B cell (primary cell): Measurements from ENCODE around the gene SLTM. TPM values are rescaled to one million over a fixed set of nuclear protein-coding genes. Genes with fewer than 3 reads are reported as not detected.

ENCODE experiments used
- ATAC-seq: fragments of 200-7000 bp; cut with Tn5 transposase; one replicate; pipeline ENCODE4 v1.10.0; 2021; ENCODE audit warnings: low read depth, mild to moderate bottlenecking, moderate number of reproducible peaks, moderate library complexity
- CTCF ChIA-PET: fragments of 350-600 bp; sonication (Branson Sonifier 250); formaldehyde crosslinking; loops from one replicate; lab custom pipeline; 2021; ENCODE audit warnings: antibody characterized with exemption, inconsistent platforms; lab: Charles Lee
- POLR2A ChIA-PET: fragments of 350-600 bp; sonication (Branson Sonifier 250); formaldehyde crosslinking; loops from one replicate; lab custom pipeline; 2021; ENCODE audit warnings: antibody characterized with exemption; lab: Charles Lee
- DNase-seq: peaks from one replicate; pipeline ENCODE4 v3.0.0; 2013
- H2AFZ ChIP-seq: 2 replicates; pipeline ENCODE4 v1.6.1; 2012; ENCODE audit warnings: mild to moderate bottlenecking, low read depth, low read length; ENCODE audit not compliant: insufficient read depth, poor library complexity, severe bottlenecking
- H3K27ac ChIP-seq, 2 donors: 1 replicate in 1 of 2; 2 replicates in 1 of 2; pipeline ENCODE4 v1.5.1; 2012 to 2013; ENCODE audit warnings: low read length in 2 of 2, mild to moderate bottlenecking in 2 of 2, moderate library complexity in 1 of 2
- H3K27me3 ChIP-seq, 4 experiments: fragments of 200-600 bp in 1 of 4; sonication (generic) in 1 of 4; replicated peaks in 1 of 4; 1 replicate in 2 of 4; 2 replicates in 2 of 4; pipeline versions ENCODE4 v1.6.1 to v1.7.0; 2013 to 2016; ENCODE audit warnings: low read length in 3 of 4, mild to moderate bottlenecking in 2 of 4, mixed read lengths in 1 of 4, moderate library complexity in 1 of 4; ENCODE audit not compliant: insufficient read depth in 4 of 4, control insufficient read depth in 3 of 4; ENCODE audit errors: control extremely low read depth in 1 of 4
- H3K36me3 ChIP-seq, 2 experiments: replicated peaks in 1 of 2; 1 replicate in 1 of 2; 2 replicates in 1 of 2; pipeline versions ENCODE4 v1.6.1 to v1.7.1; 2013; ENCODE audit warnings: low read length in 1 of 2; ENCODE audit not compliant: insufficient read depth in 2 of 2, control insufficient read depth in 1 of 2; ENCODE audit errors: control extremely low read depth in 1 of 2, extremely low read depth in 1 of 2
- H3K4me1 ChIP-seq, 2 donors: fragments of 200-600 bp in 1 of 2; sonication (generic) in 1 of 2; 1 replicate in 1 of 2; 2 replicates in 1 of 2; pipeline versions ENCODE4 v1.5.1 to v1.6.1; 2013 to 2017; ENCODE audit warnings: low read length in 2 of 2; ENCODE audit not compliant: control insufficient read depth in 2 of 2, insufficient read depth in 2 of 2
- H3K4me2 ChIP-seq: replicated peaks from 2 replicates; pipeline ENCODE3; 2012; ENCODE audit warnings: mild to moderate bottlenecking, low read depth, low read length; ENCODE audit not compliant: poor library complexity, severe bottlenecking
- H3K4me3 ChIP-seq, 5 experiments: fragments of 200-600 bp in 1 of 5; sonication (generic) in 1 of 5; 1 replicate in 3 of 5; 2 replicates in 2 of 5; pipeline versions ENCODE4 v1.5.1 to v1.7.0; 2011 to 2016; ENCODE audit warnings: low read length in 4 of 5, mild to moderate bottlenecking in 4 of 5, low read depth in 2 of 5, control low read depth in 1 of 5, moderate library complexity in 1 of 5; ENCODE audit not compliant: insufficient read depth in 1 of 5; ENCODE audit errors: control extremely low read depth in 1 of 5, extremely low read depth in 1 of 5
- H3K79me2 ChIP-seq: fragments of 200-600 bp; sonication (generic); one replicate; pipeline ENCODE4 v1.6.0; 2016; ENCODE audit warnings: low read length; ENCODE audit not compliant: control insufficient read depth, insufficient read depth
- H3K9ac ChIP-seq: fragments of 200-600 bp; sonication (generic); 2 replicates; pipeline ENCODE4 v1.6.1; 2017; ENCODE audit warnings: mild to moderate bottlenecking, low read length, moderate library complexity
- H3K9me3 ChIP-seq, 3 donors: one replicate each; pipeline versions ENCODE4 v1.6.1 to v1.7.1; 2013; ENCODE audit warnings: low read length in 2 of 3; ENCODE audit not compliant: control insufficient read depth in 2 of 3, insufficient read depth in 1 of 3; ENCODE audit errors: control extremely low read depth in 1 of 3
- H4K20me1 ChIP-seq: 2 replicates; pipeline ENCODE4 v1.6.0; 2012; ENCODE audit warnings: mild to moderate bottlenecking, low read length; ENCODE audit not compliant: insufficient read depth, control insufficient read depth, poor library complexity, severe bottlenecking
- H3K27ac Mint-ChIP-seq: one replicate; pipeline ENCODE4 v1.8.0; 2021; ENCODE audit warnings: mixed read lengths
- H3K27me3 Mint-ChIP-seq: one replicate; pipeline ENCODE4 v1.8.0; 2021; ENCODE audit warnings: mixed read lengths
- H3K4me1 Mint-ChIP-seq: one replicate; pipeline ENCODE4 v1.8.0; 2021; ENCODE audit warnings: mixed read lengths
- H3K4me3 Mint-ChIP-seq: one replicate; pipeline ENCODE4 v1.8.0; 2021; ENCODE audit warnings: mixed read lengths
- H3K9me3 Mint-ChIP-seq: one replicate; pipeline ENCODE4 v1.8.0; 2022; ENCODE audit warnings: mixed read lengths; ENCODE audit not compliant: insufficient read depth
- CTCF ChIP-seq: fragments of 200-600 bp; IDR thresholded peaks from one replicate; pipeline ENCODE4 v1.8.0; 2022; ENCODE audit warnings: antibody characterized with exemption, mild to moderate bottlenecking
- EZH2 ChIP-seq: IDR thresholded peaks from 2 replicates; pipeline ENCODE4 v1.6.1; 2012; ENCODE audit warnings: borderline replicate concordance, low read depth, mild to moderate bottlenecking, moderate library complexity, low read length; ENCODE audit not compliant: insufficient read depth, poor library complexity, severe bottlenecking
- whole genome bisulfite sequencing: methylation state at CpG from one replicate; pipeline ENCODE4 v1.1.5; 2013; ENCODE audit warnings: missing lambda C conversion rate; ENCODE audit not compliant: insufficient coverage; 5-methylcytosine and 5-hydroxymethylcytosine counted together
- intact Hi-C: fragments of 100-400 bp; cut with micrococcal nuclease; formaldehyde crosslinking; loops from one replicate; pipeline ENCODE4 v1.10.0; 2022
- polyA plus RNA-seq: library from polyadenylated mRNA; depleted of rRNA; stranded (reverse); fragments of >200 nt; gene quantifications from 2 replicates; pipeline ENCODE4 v1.2.3, GENCODE V29; 2012
- total RNA-seq, 2 donors: library from RNA; stranded (reverse); fragments of 120-200 nt in 1 of 2; gene quantifications; 1 replicate in 1 of 2; 2 replicates in 1 of 2; pipeline versions ENCODE4 v1.2.3 to v1.2.4, GENCODE V29; 2013 to 2022

SLTM gene
- total and polyA plus RNA-seq, 2 donors (not counting 1 experiment from before 2014, with no cell fraction given) = 83.2 to 183 TPM

- TF ChIP-seq CTCF = no peak
- no peak for TF ChIP-seq EZH2
- peaks cover 18% of the 10 kb centered on the region for H3K4me1 Mint-ChIP-seq
- ATAC-seq (no peak), DNase-seq (no peak)
- Histone ChIP-seq H2AFZ (no peak overlapping the region), H3K4me2 (no peak overlapping the region), H3K4me3 (no peak overlapping the region), H3K9me3 (no peaks in the 10 kb centered on the region), H3K27me3 (no peaks in the 10 kb centered on the region), H3K36me3 (peaks cover 4 to 7% of the 10 kb centered on the region in 2 experiments), H3K4me1 (peaks cover 0 to 5% of the 10 kb centered on the region in 2 donors), H3K79me2 (no peaks in the 10 kb centered on the region), H3K27ac (no peak overlapping the region), H3K9ac (no peak overlapping the region), H4K20me1 (no peaks in the 10 kb centered on the region)
- CTCF ChIA-PET = no interaction called here
- H3K27me3 Mint-ChIP-seq = no peaks in the 10 kb centered on the region
- intact Hi-C loops = no loop called here
- H3K4me3 Mint-ChIP-seq = no peak overlapping the region
- 85% methylated on average over 4 of the region's 4 CpGs for WGBS
- POLR2A ChIA-PET = no interaction called here
- H3K27ac Mint-ChIP-seq = no peak overlapping the region
- H3K9me3 Mint-ChIP-seq = no peaks in the 10 kb centered on the region
These were observed 90.6 kb downstream of the SLTM start for GRCh38 chr15:58842713-58843396.

- H4K20me1 ChIP-seq = no peaks in the 10 kb centered on the region
- H3K4me2 ChIP-seq = no peak overlapping the region
- no peak overlapping the region for H3K9ac ChIP-seq
- H3K27me3 ChIP-seq = no peaks in the 10 kb centered on the region
- Mint-ChIP-seq H3K4me3 (no peak overlapping the region), H3K27ac (no peak overlapping the region), H3K27me3 (no peaks in the 10 kb centered on the region), H3K4me1 (peaks cover 18% of the 10 kb centered on the region), H3K9me3 (no peaks in the 10 kb centered on the region)
- no peak for ATAC-seq
- TF ChIP-seq EZH2 (no peak), CTCF (no peak)
- H3K4me3 ChIP-seq = no peak overlapping the region
- no peaks in the 10 kb centered on the region for H3K79me2 ChIP-seq
- H3K9me3 ChIP-seq = no peaks in the 10 kb centered on the region
- no peak for DNase-seq
- intact Hi-C loops = no loop called here
- WGBS = 93% methylated on average over 3 of the region's 8 CpGs
- CTCF ChIA-PET = interaction anchor here (0.8 kb wide), 1 partner anchor 689 kb away, joined by 3 read pairs; no protein-coding TSS in a partner anchor
- no peak overlapping the region for H2AFZ ChIP-seq
- POLR2A ChIA-PET = no interaction called here
- peaks cover 2 to 3% of the 10 kb centered on the region in 2 experiments for H3K36me3 ChIP-seq
- peaks cover 0 to 5% of the 10 kb centered on the region in 2 donors for H3K4me1 ChIP-seq
- no peak overlapping the region for H3K27ac ChIP-seq
These were observed 93.4 kb downstream of the SLTM start for GRCh38 chr15:58840048-58840447.
